ENCODE measurements around the gene SLC22A12. TPM values are rescaled to one million over a fixed set of nuclear protein-coding genes. Genes with fewer than 3 reads are reported as not detected.

SLC22A12 gene
- polyA plus RNA-seq, 1 experiment, result not detected

DNA sequence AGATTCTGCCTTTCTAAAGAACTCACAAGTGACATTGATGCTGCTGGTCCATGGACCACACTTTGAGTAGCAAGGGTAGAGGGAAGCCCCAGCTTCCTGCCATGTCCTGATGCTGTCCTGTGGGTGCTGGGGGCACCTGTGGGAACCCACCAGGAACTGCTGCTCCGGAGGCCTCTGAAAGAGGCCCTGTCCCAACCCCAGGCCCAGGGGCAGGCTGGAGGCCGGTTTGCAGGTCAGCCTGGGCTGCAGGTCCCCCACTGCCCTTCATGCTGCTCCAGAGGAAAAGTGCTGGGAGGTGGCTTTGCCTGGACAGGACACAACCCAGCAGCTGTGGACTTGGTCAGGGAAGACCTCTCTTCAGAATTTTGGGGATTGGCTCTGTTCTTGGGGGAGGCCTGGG, 44.8 kb upstream of the SLC22A12 start:
- no peak overlapping the region for H3K4me3 ChIP-seq (ENCODE audit: low read depth, low read length)
- TF ChIP-seq, protein P1, sequence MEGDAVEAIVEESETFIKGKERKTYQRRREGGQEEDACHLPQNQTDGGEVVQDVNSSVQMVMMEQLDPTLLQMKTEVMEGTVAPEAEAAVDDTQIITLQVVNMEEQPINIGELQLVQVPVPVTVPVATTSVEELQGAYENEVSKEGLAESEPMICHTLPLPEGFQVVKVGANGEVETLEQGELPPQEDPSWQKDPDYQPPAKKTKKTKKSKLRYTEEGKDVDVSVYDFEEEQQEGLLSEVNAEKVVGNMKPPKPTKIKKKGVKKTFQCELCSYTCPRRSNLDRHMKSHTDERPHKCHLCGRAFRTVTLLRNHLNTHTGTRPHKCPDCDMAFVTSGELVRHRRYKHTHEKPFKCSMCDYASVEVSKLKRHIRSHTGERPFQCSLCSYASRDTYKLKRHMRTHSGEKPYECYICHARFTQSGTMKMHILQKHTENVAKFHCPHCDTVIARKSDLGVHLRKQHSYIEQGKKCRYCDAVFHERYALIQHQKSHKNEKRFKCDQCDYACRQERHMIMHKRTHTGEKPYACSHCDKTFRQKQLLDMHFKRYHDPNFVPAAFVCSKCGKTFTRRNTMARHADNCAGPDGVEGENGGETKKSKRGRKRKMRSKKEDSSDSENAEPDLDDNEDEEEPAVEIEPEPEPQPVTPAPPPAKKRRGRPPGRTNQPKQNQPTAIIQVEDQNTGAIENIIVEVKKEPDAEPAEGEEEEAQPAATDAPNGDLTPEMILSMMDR (IDR thresholded peaks at IDR 0.05; ENCODE audit: insufficient read depth, low read depth, low read length), result no peak
- no peak for DNase-seq (ENCODE audit: low read depth)
- ChIA-PET POLR2A (no interaction called here), CTCF (no interaction called here)
- 0 out of 2 replicates have a peak, but pooled peaks cover 1% of the 10 kb centered on the region for H3K27me3 ChIP-seq (ENCODE audit: control insufficient read depth, insufficient read depth, low read length)
- no peaks in the 10 kb centered on the region for H3K36me3 ChIP-seq (ENCODE audit: control insufficient read depth, insufficient read depth, low read length)

DNA sequence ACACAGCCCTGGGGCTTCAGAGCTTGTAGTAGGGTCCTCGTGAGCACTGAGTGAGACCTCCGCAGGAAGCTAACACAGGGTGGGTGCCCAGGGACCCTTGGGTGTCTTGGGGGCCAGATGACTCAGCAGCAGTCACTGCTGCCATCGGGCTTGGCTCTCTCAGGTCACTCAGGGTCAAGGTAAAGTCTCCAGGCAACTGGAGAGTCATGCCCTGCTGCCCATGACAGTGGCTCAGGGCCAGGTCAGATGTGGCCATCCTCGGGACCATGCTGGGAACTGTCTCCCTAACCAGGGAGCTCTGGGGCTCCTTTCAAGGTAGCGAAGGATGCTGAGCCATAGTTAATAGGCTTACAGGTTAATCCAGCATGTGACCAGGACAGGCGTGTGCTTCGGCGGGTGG, 44.4 kb upstream of the SLC22A12 start:
- Histone ChIP-seq H3K36me3 (ENCODE audit: control insufficient read depth, insufficient read depth, low read length) (no peaks in the 10 kb centered on the region), H3K27me3 (ENCODE audit: control insufficient read depth, insufficient read depth, low read length) (peaks cover 1% of the 10 kb centered on the region; the same call in 1 of the 2 replicates), H3K4me3 (ENCODE audit: low read depth, low read length) (no peak overlapping the region)
- ChIA-PET POLR2A (no interaction called here), CTCF (no interaction called here)
- TF ChIP-seq, protein P1 (IDR thresholded peaks at IDR 0.05; ENCODE audit: insufficient read depth, low read depth, low read length), result no peak
- DNase-seq (ENCODE audit: low read depth), result no peak

- POLR2A ChIA-PET, result no interaction called here
- CTCF ChIA-PET, result interaction anchor here (0.6 to 1.3 kb wide), 3 partner anchors 56 to 172 kb away, joined by 3 read pairs; no protein-coding TSS in a partner anchor
Measured at GRCh38 chr11:64549969-64550368, 41.1 kb upstream of the SLC22A12 start.

DNA sequence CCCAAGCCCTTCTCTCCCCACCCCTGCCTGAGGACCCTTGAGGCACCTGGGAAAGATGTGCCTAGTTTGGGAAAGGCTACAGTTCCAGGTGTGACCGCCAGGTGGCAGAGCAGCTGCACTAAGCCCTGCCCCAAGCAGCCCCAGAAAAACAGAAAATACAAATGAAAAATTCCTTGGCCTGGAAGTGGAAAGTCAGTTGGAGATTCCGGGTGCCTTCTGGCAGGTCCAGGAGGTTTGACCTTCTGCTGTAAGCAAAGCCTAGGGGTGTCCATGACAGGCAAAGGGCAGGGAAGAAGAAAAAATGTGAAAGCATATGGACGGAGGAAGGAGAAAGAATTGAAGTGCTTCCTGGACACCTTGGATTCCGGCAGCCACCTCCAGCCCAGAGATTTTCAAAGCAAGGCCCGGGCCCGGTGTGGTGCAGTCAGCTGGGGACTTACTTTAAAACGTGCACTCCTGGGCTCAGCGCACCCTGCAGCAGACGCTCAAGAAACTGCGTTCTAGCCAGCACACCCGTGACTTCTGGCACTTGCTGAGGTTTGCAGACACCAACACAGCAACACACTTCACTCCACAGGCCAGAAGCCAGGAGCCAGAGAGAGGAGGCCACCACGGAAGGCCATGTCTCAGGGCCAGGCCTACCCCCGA, 37.3 kb upstream of the SLC22A12 start:
- ChIA-PET CTCF (interaction anchor here (0.8 to 1.7 kb wide), 4 partner anchors 8 to 93 kb away, joined by 3 to 7 read pairs (median 4); no protein-coding TSS in a partner anchor), POLR2A (no interaction called here)
- DNase-seq (ENCODE audit: low read depth), result no peak
- Histone ChIP-seq H3K4me3 (ENCODE audit: low read depth, low read length) (no peak overlapping the region), H3K36me3 (ENCODE audit: control insufficient read depth, insufficient read depth, low read length) (no peaks in the 10 kb centered on the region), H3K27me3 (ENCODE audit: control insufficient read depth, insufficient read depth, low read length) (no peaks in the 10 kb centered on the region; the same call in 1 of the 2 replicates)
- TF ChIP-seq, protein P1 (IDR thresholded peaks at IDR 0.05; ENCODE audit: insufficient read depth, low read depth, low read length), result peak; percentile 98

More at GRCh38 chr11:64549969-64550368, 41.1 kb upstream of the SLC22A12 start:
- no peak for DNase-seq (ENCODE audit: low read depth)
- TF ChIP-seq, protein P1 (IDR thresholded peaks at IDR 0.05; ENCODE audit: insufficient read depth, low read depth, low read length), result no peak
- H3K4me3 ChIP-seq (ENCODE audit: low read depth, low read length), result no peak overlapping the region
- no peaks in the 10 kb centered on the region; the same call in 1 of the 2 replicates for H3K27me3 ChIP-seq (ENCODE audit: control insufficient read depth, insufficient read depth, low read length)
- H3K36me3 ChIP-seq (ENCODE audit: control insufficient read depth, insufficient read depth, low read length), result no peaks in the 10 kb centered on the region

- no peak for DNase-seq (ENCODE audit: low read depth)
- Histone ChIP-seq H3K4me3 (ENCODE audit: low read depth, low read length) (no peak overlapping the region), H3K27me3 (ENCODE audit: control insufficient read depth, insufficient read depth, low read length) (peaks cover 4% of the 10 kb centered on the region), H3K36me3 (ENCODE audit: control insufficient read depth, insufficient read depth, low read length) (no peaks in the 10 kb centered on the region)
- TF ChIP-seq, protein P1 (IDR thresholded peaks at IDR 0.05; ENCODE audit: insufficient read depth, low read depth, low read length), result no peak
- POLR2A ChIA-PET, result no interaction called here
- CTCF ChIA-PET, result no interaction called here
Measured at GRCh38 chr11:64556044-64556720, 34.8 kb upstream of the SLC22A12 start.
